Psoas muscle (tissue), 8 donors: Measurements from ENCODE around the gene SPECC1. TPM values are rescaled to one million over a fixed set of nuclear protein-coding genes. Genes with fewer than 3 reads are reported as not detected.
A peak's percentile ranks its signal among the peaks of the same experiment; 100 is the strongest.
"Not testable (repeated sequence)": the region's sequence is repeated elsewhere in the genome, so short reads cannot be mapped to it uniquely, and the experiment has no call there.

Source experiments
- ATAC-seq, 4 donors: fragments of 200-7000 bp; cut with Tn5 transposase; one replicate each; pipeline ENCODE4 v1.9.1; 2020; ENCODE audit warnings: moderate library complexity in 3 of 4, mild to moderate bottlenecking in 2 of 4
- DNase-seq, 2 donors: peaks; one replicate each; pipeline ENCODE4 v3.0.0-alpha.2; 2020
- H3K27ac ChIP-seq: fragments of 200-600 bp; one replicate; pipeline ENCODE4 v1.8.0; 2022
- H3K27me3 ChIP-seq, 3 donors: fragments of 200-600 bp in 1 of 3; one replicate each; pipeline versions ENCODE4 v1.6.1 to v1.8.0; 2013 to 2022; ENCODE audit warnings: low read length in 2 of 3, mild to moderate bottlenecking in 2 of 3, moderate library complexity in 1 of 3; ENCODE audit not compliant: insufficient read depth in 3 of 3
- H3K36me3 ChIP-seq, 2 donors: fragments of 200-600 bp in 1 of 2; one replicate each; pipeline versions ENCODE4 v1.6.1 to v1.8.0; 2013 to 2022; ENCODE audit warnings: low read depth in 1 of 2, mild to moderate bottlenecking in 1 of 2, moderate library complexity in 1 of 2; ENCODE audit not compliant: insufficient read depth in 1 of 2
- H3K4me1 ChIP-seq: fragments of 200-600 bp; one replicate; pipeline ENCODE4 v1.8.0; 2022
- H3K4me3 ChIP-seq: fragments of 200-600 bp; one replicate; pipeline ENCODE4 v1.8.0; 2022; ENCODE audit warnings: mild to moderate bottlenecking
- H3K9me3 ChIP-seq: fragments of 200-600 bp; one replicate; pipeline ENCODE4 v1.8.0; 2022
- WGBS, 3 donors: extraction: QIAGEN DNeasy Blood & Tissue Kit; methylation state at CpG; one replicate each; pipeline versions ENCODE4 v1.1.6 to v1.1.7; 2013; 5-methylcytosine and 5-hydroxymethylcytosine counted together
- intact Hi-C, 2 donors: fragments of 100-400 bp; cut with DNase I; formaldehyde crosslinking; loops; one replicate each; pipeline versions ENCODE4 v1.11.0 to v1.14.2; 2022
- polyA plus RNA-seq, 3 donors: library from polyadenylated mRNA; stranded (reverse); fragments of 200-250 nt; gene quantifications; one replicate each; pipeline ENCODE4 v1.2.3, GENCODE V29; 2013
- total RNA-seq, 4 donors: library from RNA; stranded (reverse); fragmentation: NEBNext Ultra II Directional in 2 of 4; extraction: Animal tissue kit (Norgen Biotek cat#: 25700) in 2 of 4; gene quantifications; one replicate each; pipeline versions ENCODE4 v1.2.1 to v1.2.4, GENCODE V29; 2021 to 2023
- TF ChIP-seq, protein P1 (sequence below): fragments of 200-600 bp; IDR thresholded peaks from one replicate; pipeline ENCODE4 v1.8.0; 2022; ENCODE audit warnings: antibody characterized with exemption
- donor health status: healthy with polysubstance abuse.
- donor health status: DM: no; HTN: no; CAD: no; lungs with moderate emphysema.
- donor health status: Bipolar disorder and iron deficiency.
- donor health status: healthy.
- donor health status: DM: yes; HTN: yes; CAD: no.
- donor health status: DM: no; HTN: no; CAD: no.
- donor health status: DM: no; HTN: no; CAD: no.
- donor health status: DM: yes; HTN: yes; CAD: no.

SPECC1 gene
- total and polyA plus RNA-seq, 7 donors = 2.0 to 11.3 (median 4.7) TPM

DNA sequence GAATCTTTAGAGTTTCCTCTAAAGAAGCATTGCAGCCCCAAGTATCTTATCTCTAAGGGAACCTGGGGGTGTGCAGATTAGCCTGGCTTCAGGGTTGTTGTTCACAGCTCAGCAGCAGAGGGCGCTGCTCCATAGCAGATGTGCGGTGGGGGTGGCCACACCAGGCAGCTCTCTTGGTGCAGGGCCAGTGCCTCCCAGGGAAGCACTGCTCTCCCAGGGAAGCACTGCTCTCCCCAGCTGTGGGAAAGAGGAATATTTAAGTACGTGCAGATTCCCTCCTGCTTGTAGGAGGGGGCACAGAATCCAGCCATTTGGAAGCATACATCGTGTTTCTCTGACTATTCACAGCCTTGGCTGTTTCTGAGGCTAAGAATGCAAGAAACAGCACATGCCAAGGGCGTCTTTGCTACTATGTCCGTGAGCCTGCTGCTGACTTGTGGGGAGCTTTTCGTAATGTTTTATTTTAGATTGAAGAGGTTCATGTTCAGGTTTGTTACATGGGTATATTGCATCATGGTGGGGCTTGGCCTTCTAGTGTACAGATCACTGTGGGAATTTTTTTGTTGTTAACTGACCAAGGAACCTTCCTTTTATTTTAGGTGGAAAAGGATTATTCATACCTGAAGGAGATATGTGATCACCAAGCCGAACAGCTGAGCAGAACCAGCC lies 217.8 kb downstream of the SPECC1 start:
- ATAC-seq (peak; percentile 89 to 96 (median 94)), DNase-seq (peak; percentile 80 to 86)
- peaks cover 3% of the 10 kb centered on the region for H3K4me1 ChIP-seq
- H3K9me3 ChIP-seq = no peaks in the 10 kb centered on the region
- TF ChIP-seq, protein P1, sequence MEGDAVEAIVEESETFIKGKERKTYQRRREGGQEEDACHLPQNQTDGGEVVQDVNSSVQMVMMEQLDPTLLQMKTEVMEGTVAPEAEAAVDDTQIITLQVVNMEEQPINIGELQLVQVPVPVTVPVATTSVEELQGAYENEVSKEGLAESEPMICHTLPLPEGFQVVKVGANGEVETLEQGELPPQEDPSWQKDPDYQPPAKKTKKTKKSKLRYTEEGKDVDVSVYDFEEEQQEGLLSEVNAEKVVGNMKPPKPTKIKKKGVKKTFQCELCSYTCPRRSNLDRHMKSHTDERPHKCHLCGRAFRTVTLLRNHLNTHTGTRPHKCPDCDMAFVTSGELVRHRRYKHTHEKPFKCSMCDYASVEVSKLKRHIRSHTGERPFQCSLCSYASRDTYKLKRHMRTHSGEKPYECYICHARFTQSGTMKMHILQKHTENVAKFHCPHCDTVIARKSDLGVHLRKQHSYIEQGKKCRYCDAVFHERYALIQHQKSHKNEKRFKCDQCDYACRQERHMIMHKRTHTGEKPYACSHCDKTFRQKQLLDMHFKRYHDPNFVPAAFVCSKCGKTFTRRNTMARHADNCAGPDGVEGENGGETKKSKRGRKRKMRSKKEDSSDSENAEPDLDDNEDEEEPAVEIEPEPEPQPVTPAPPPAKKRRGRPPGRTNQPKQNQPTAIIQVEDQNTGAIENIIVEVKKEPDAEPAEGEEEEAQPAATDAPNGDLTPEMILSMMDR = peak; percentile 78
- peaks cover 0 to 1% of the 10 kb centered on the region in 2 donors for H3K36me3 ChIP-seq
- whole genome bisulfite sequencing, 3 donors = 32 to 41% (median 36%) methylated on average over 8 of the region's 8 CpGs
- H3K4me3 ChIP-seq = no peak overlapping the region
- intact Hi-C loops = loop anchor here (5.0 to 10.0 kb wide), 4 partner anchors 98 to 768 kb away; no protein-coding TSS in a partner anchor
- peak overlapping the region; percentile 50 for H3K27ac ChIP-seq
- H3K27me3 ChIP-seq = no peaks in the 10 kb centered on the region

DNA sequence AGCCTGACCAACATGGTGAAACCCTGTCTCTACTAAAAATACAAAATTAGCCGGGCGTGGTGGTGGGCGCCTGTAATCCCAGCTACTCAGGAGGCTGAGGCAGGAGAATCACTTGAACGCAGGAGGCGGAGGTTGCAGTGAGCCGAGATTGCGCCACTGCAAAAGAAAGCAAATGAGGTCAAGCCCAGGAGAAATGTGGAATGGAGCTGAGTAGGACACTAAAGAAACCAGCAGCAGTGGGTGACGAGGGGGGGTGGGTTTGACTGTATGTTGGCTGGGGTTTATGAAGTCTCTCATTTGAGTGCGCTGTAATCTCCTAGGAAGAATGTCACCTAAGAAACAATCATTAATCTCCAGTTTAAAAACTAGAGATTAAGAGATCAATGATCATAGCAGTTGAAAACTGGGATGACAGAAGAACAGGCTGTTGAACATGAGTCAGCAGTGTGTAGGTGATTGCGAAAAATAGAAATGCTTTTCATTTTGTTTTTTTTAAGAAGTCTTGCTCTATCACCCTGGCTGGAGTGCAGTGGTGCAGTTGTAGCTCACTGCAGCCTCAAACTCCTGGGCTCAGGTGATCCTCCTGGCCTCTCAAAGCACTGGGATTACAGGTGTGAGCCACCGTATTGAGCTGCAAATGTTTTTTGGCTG lies 218.7 kb downstream of the SPECC1 start:
- not testable (repeated sequence) for H3K4me1 ChIP-seq, H3K9me3 ChIP-seq, ATAC-seq, H3K4me3 ChIP-seq, DNase-seq, H3K36me3 ChIP-seq, H3K27me3 ChIP-seq
- H3K27ac ChIP-seq = peak overlapping the region; percentile 50
- intact Hi-C loops = loop anchor here (5.0 to 10.0 kb wide), 4 partner anchors 97 to 767 kb away; no protein-coding TSS in a partner anchor
- 92 to 95% (median 94%) methylated on average over 11 of the region's 11 CpGs for WGBS, 3 donors

DNA sequence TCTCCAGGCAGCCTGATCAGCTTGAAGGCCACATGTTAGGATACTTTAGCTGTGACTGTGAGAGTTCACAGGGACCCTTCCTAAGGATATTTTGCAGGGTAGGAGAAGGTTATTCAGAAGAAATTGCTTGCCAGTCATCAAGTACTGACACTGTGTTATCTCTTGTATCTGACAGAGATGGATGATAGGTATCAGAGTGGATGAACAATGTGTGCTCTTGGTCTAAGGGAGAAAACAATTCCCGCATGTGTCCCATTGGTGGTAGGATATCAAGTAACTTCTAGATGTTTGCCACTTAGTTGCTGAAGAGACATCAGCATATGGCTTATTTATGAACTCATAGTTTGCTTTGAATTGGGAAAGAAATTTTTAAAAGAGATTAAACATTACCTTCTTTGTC lies 219.3 kb downstream of the SPECC1 start:
- TF ChIP-seq, protein P1 = no peak
- Histone ChIP-seq H3K27ac (peak overlapping the region; percentile 1), H3K4me1 (peaks cover 3% of the 10 kb centered on the region), H3K27me3 (no peaks in the 10 kb centered on the region), H3K36me3 (peaks cover 0 to 7% of the 10 kb centered on the region in 2 donors), H3K4me3 (no peak overlapping the region), H3K9me3 (no peaks in the 10 kb centered on the region)
- ATAC-seq (peak in 2 of 4 donors; percentile 47 to 70), DNase-seq (no peak)
- intact Hi-C loops = loop anchor here (5.0 to 10.0 kb wide), 4 partner anchors 96 to 766 kb away; no protein-coding TSS in a partner anchor
- WGBS, 3 donors = 67 to 86% (median 82%) methylated on average over 1 of the region's 1 CpG

DNA sequence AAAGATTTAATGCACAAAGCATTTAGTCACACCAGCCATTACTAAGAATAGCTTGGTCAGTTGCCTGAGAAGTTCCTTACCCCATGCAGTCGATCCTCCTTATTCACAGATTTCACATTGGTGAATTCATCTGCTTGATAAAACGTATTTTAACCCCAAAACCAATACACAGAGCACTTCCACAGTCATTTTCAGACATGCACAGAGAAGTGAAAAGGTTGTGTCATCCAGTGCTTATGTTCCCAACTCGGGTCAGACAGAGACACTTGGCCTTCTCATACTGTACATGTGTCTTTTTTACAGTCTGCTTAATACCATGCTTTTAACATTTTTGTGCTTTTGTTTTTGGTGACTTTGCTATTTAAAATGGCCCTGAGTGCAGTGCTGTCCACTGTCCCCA lies 219.7 kb downstream of the SPECC1 start:
- peaks cover 0 to 7% of the 10 kb centered on the region in 2 donors for H3K36me3 ChIP-seq
- TF ChIP-seq, protein P1 = no peak
- no peak for DNase-seq

DNA sequence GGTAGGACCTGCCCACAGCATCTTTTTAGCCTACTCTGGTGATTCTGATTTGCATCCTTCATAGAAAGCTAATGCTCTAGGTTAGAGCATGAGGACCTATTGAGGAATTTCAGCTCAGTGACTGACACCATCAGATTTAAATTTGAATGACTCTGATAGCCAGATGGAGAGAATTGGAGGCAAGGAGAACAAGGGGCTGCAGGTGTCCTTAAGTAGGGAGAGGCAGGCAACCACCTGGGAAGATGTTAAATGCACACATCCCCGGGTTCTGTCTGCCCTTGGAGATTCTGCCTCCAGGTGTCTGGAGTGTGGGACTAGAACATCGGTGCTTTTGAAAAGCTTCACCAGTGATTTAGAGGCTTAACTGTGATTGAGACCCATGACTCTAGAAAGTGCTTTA lies 221.8 kb downstream of the SPECC1 start:
- no peak overlapping the region for H3K4me3 ChIP-seq
- intact Hi-C loops = loop anchor here in 1 of 2 donors (5.0 kb wide), 1 partner anchor 81 kb away; no protein-coding TSS in a partner anchor
- no peak for DNase-seq
- TF ChIP-seq, protein P1 = no peak
- no peak for ATAC-seq
- no peaks in the 10 kb centered on the region for H3K9me3 ChIP-seq
- H3K27me3 ChIP-seq = no peaks in the 10 kb centered on the region
- WGBS, 3 donors = 74 to 81% (median 77%) methylated on average over 2 of the region's 2 CpGs
- no peak overlapping the region for H3K27ac ChIP-seq
- peaks cover 0 to 7% of the 10 kb centered on the region in 2 donors for H3K36me3 ChIP-seq
- H3K4me1 ChIP-seq = peaks cover 3% of the 10 kb centered on the region

More for the DNA sequence above, 219.7 kb downstream of the SPECC1 start:
- intact Hi-C loops = loop anchor here (5.0 to 10.0 kb wide), 4 partner anchors 96 to 766 kb away; no protein-coding TSS in a partner anchor
- H3K9me3 ChIP-seq = no peaks in the 10 kb centered on the region
- 61 to 74% (median 62%) methylated on average over 3 of the region's 3 CpGs for WGBS, 3 donors
- no peak overlapping the region for H3K4me3 ChIP-seq
- H3K4me1 ChIP-seq = peaks cover 3% of the 10 kb centered on the region
- peak overlapping the region; percentile 1 for H3K27ac ChIP-seq
- no peaks in the 10 kb centered on the region for H3K27me3 ChIP-seq
- peak in 1 of 4 donors; percentile 35 for ATAC-seq
